ENCODE measurements around the gene CAPN7. TPM values are rescaled to one million over a fixed set of nuclear protein-coding genes. Genes with fewer than 3 reads are reported as not detected.

Gene CAPN7
- total RNA-seq, 1 donor from 2014 or later: 49.4 TPM

DNA sequence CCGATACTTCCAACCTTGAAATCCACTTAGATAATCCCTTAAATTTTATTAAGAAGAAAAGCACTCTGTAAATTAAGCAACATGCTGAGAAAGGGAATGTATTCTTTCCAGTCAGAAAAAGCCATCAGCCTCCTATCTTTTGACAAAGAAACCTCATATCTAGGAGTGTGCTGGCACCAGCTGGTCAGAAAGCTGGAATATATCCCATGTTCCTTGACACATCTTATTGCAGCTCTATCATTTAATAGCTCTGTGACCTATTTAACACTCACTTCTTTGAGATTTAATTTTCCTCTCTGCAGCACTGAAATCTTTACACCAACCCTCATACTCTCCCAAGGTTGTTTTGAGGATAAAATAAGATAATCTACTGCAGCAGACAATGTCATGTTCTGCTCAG lies 30.4 kb upstream of the CAPN7 start:
- H3K4me1 ChIP-seq: no peaks in the 10 kb centered on the region

DNA sequence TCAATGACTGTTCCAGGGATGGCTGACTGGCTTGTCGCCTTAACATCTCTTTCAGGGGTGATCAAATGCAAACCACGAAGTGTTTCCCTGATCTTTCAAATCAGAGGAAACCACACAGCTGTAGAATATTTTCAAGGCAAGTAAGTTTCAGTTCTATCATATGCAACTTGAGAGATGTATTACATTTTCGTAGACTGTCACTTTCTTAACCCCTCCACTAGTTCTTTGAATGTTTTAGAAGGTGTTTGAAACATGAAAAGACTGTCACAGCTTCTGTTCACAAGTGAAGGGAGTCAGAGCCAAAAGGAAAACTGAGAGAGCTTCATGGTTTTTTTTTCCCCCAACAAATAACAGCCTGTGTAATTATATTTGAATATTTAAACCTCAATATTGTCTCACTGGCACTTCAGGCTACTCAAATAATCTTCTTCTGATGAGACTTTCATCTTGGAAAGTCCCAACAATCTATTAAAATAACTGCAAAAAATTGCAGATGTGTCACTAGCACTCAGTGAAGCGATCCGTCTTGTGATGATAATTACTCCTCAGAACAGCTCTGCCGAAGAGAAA lies 25.9 kb upstream of the CAPN7 start:
- Histone ChIP-seq H3K27me3 (ENCODE audit: low read depth) (peaks cover 7% of the 10 kb centered on the region), H3K4me3 (no peak overlapping the region), H3K27ac (no peak overlapping the region), H3K4me1 (no peaks in the 10 kb centered on the region), H3K36me3 (no peaks in the 10 kb centered on the region), H3K9me3 (no peaks in the 10 kb centered on the region)
- TF ChIP-seq, protein P1, sequence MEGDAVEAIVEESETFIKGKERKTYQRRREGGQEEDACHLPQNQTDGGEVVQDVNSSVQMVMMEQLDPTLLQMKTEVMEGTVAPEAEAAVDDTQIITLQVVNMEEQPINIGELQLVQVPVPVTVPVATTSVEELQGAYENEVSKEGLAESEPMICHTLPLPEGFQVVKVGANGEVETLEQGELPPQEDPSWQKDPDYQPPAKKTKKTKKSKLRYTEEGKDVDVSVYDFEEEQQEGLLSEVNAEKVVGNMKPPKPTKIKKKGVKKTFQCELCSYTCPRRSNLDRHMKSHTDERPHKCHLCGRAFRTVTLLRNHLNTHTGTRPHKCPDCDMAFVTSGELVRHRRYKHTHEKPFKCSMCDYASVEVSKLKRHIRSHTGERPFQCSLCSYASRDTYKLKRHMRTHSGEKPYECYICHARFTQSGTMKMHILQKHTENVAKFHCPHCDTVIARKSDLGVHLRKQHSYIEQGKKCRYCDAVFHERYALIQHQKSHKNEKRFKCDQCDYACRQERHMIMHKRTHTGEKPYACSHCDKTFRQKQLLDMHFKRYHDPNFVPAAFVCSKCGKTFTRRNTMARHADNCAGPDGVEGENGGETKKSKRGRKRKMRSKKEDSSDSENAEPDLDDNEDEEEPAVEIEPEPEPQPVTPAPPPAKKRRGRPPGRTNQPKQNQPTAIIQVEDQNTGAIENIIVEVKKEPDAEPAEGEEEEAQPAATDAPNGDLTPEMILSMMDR (IDR thresholded peaks at IDR 0.05): no peak
- no peak for ATAC-seq
- DNase-seq: no peak
- intact Hi-C loops (cut with DNase I): no loop called here

More for the DNA sequence above, 30.4 kb upstream of the CAPN7 start:
- no peak overlapping the region for H3K4me3 ChIP-seq
- no peaks in the 10 kb centered on the region for H3K36me3 ChIP-seq
- TF ChIP-seq, protein P1 (IDR thresholded peaks at IDR 0.05): no peak
- ATAC-seq (no peak), DNase-seq (no peak)
- intact Hi-C loops (cut with DNase I): no loop called here
- no peaks in the 10 kb centered on the region for H3K9me3 ChIP-seq
- H3K27me3 ChIP-seq (ENCODE audit: low read depth): peaks cover 7% of the 10 kb centered on the region
- no peak overlapping the region for H3K27ac ChIP-seq

- DNase-seq (no peak), ATAC-seq (no peak)
- intact Hi-C loops (cut with DNase I): no loop called here
- TF ChIP-seq, protein P1 (IDR thresholded peaks at IDR 0.05): no peak
- peaks cover 7% of the 10 kb centered on the region for H3K27me3 ChIP-seq (ENCODE audit: low read depth)
- no peaks in the 10 kb centered on the region for H3K36me3 ChIP-seq
- H3K9me3 ChIP-seq: no peaks in the 10 kb centered on the region
- no peak overlapping the region for H3K4me3 ChIP-seq
- H3K4me1 ChIP-seq: no peaks in the 10 kb centered on the region
- no peak overlapping the region for H3K27ac ChIP-seq
These were observed 24.5 kb upstream of the CAPN7 start for GRCh38 chr3:15181511-15181910.

DNA sequence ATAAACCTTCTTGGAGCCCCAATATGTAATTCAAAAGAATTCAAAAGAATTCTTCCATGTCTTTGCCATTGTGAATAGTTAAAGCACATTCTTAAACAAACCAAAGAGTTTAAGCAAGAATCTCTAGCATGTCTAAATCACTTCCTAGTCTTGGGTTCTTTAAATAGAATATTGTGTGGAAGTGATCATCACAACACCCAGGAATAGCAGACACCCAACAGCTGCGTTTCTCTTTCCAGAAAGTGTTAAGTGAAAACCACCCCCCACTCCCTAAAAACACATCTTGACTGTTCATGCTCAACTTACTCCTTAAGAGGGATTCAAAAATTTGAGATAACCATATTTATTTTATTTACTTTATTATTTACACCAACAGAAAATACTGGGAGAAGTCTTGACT lies 24.1 kb upstream of the CAPN7 start:
- H3K36me3 ChIP-seq: no peaks in the 10 kb centered on the region
- DNase-seq: no peak
- no peak for ATAC-seq
- TF ChIP-seq, protein P1 (IDR thresholded peaks at IDR 0.05): no peak
- no peak overlapping the region for H3K4me3 ChIP-seq
- H3K27ac ChIP-seq: no peak overlapping the region
- H3K4me1 ChIP-seq: no peaks in the 10 kb centered on the region
- peaks cover 7% of the 10 kb centered on the region for H3K27me3 ChIP-seq (ENCODE audit: low read depth)
- H3K9me3 ChIP-seq: no peaks in the 10 kb centered on the region
- intact Hi-C loops (cut with DNase I): no loop called here

GRCh38 chr3:15183011-15183410 lies 23.0 kb upstream of the CAPN7 start:
- TF ChIP-seq, protein P1 (IDR thresholded peaks at IDR 0.05): no peak
- Histone ChIP-seq H3K36me3 (no peaks in the 10 kb centered on the region), H3K27me3 (ENCODE audit: low read depth) (peaks cover 2% of the 10 kb centered on the region), H3K4me1 (no peaks in the 10 kb centered on the region), H3K27ac (no peak overlapping the region), H3K4me3 (no peak overlapping the region), H3K9me3 (no peaks in the 10 kb centered on the region)
- no peak for DNase-seq
- intact Hi-C loops (cut with DNase I): no loop called here
- no peak for ATAC-seq

Measured in lower lobe of right lung (tissue), 2 donors.